Stimulated activated CD4-positive, alpha-beta T cell treated with anti-CD3 and anti-CD28 coated beads, Interleukin-2, amount 100 ng/mL, for 24 hours (primary cell): ENCODE results near the gene FOXO3.
"Not testable (repeated sequence)": the region's sequence is repeated elsewhere in the genome, so short reads cannot be mapped to it uniquely, and the experiment has no call there.

Experiments
- DNase-seq, 2 donors: peaks; one replicate each; pipeline ENCODE4 v3.0.0-alpha.2; 2020

The FOXO3 gene

GRCh38 chr6:108633436-108633835 is 72.7 kb downstream of the FOXO3 start:
- no peak for DNase-seq

- no peak for DNase-seq
Observed at GRCh38 chr6:108635505-108636226, 74.9 kb downstream of the FOXO3 start.

GRCh38 chr6:108637963-108638362 is 77.2 kb downstream of the FOXO3 start:
- no peak for DNase-seq

GRCh38 chr6:108638993-108639392 is 78.3 kb downstream of the FOXO3 start:
- no peak for DNase-seq

- no peak for DNase-seq
Observed at GRCh38 chr6:108640104-108640503, 79.4 kb downstream of the FOXO3 start.

- no peak for DNase-seq
Observed at GRCh38 chr6:108643184-108643583, 82.5 kb downstream of the FOXO3 start.

GRCh38 chr6:108644252-108644651 is 83.5 kb downstream of the FOXO3 start:
- DNase-seq: no peak

- no peak for DNase-seq
Observed at GRCh38 chr6:108648191-108648590, 87.5 kb downstream of the FOXO3 start.

GRCh38 chr6:108650325-108650724 is 89.6 kb downstream of the FOXO3 start:
- DNase-seq: no peak

- DNase-seq: no peak
Observed at GRCh38 chr6:108650781-108651180, 90.1 kb downstream of the FOXO3 start.

- no peak for DNase-seq
Observed at GRCh38 chr6:108651340-108652227, 90.9 kb downstream of the FOXO3 start.

- no peak for DNase-seq
Observed at GRCh38 chr6:108652375-108652774, 91.7 kb downstream of the FOXO3 start.

- DNase-seq: no peak
Observed at GRCh38 chr6:108653949-108654348, 93.2 kb downstream of the FOXO3 start.

- DNase-seq: no peak
Observed at GRCh38 chr6:108654465-108655106, 93.9 kb downstream of the FOXO3 start.

GRCh38 chr6:108655806-108656651 is 95.3 kb downstream of the FOXO3 start:
- DNase-seq: no peak

- no peak for DNase-seq
Observed at GRCh38 chr6:108656836-108657235, 96.1 kb downstream of the FOXO3 start.

GRCh38 chr6:108658174-108658573 is 97.5 kb downstream of the FOXO3 start:
- DNase-seq: no peak

GRCh38 chr6:108658785-108659184 is 98.1 kb downstream of the FOXO3 start:
- not testable (repeated sequence) for DNase-seq

GRCh38 chr6:108660251-108660650 is 99.5 kb downstream of the FOXO3 start:
- DNase-seq: no peak

GRCh38 chr6:108661430-108661829 is 100.7 kb downstream of the FOXO3 start:
- no peak for DNase-seq

- no peak for DNase-seq
Observed at GRCh38 chr6:108661982-108662381, 101.3 kb downstream of the FOXO3 start.

GRCh38 chr6:108662702-108663101 is 102.0 kb downstream of the FOXO3 start:
- DNase-seq: no peak
